ENCODE data around the gene MCF2L.

The MCF2L gene

DNA sequence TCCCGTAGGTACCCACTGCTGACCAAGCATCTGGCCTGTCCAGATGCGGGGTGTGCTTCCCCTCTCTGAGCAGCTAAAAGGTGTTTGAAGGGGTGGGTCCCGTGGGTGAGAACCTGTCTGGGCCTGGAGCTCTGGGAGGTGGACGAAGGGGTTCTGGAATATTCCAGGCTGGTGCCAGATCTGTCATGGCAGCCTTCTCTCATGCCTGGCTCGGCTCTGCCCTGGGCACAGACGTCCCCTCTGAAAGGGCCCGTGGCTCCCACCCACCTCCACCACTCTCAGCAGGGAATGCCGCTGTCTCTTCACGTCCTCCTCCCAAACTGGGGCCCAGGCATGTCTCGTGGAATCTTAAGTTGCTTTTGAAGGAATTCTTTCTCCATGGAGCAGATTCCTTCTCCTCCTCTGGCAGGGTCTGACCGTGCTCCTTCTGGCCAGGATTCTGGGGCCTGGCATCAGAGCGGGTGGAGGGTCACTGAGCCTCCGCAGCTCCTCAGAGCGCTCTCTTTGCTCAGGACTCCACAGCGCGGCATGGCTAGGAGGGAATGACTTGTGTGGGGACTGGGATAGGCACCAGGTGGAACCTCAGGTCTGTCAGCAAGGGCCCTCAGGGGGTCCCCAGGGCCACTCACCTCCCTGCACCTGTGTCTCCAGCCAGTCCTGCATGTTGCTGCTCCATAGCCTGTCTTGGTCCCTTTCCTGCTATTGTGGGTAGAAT lies 5.9 kb upstream of the MCF2L start:
- no peak for DNase-seq (ENCODE audit: low spot score)

DNA sequence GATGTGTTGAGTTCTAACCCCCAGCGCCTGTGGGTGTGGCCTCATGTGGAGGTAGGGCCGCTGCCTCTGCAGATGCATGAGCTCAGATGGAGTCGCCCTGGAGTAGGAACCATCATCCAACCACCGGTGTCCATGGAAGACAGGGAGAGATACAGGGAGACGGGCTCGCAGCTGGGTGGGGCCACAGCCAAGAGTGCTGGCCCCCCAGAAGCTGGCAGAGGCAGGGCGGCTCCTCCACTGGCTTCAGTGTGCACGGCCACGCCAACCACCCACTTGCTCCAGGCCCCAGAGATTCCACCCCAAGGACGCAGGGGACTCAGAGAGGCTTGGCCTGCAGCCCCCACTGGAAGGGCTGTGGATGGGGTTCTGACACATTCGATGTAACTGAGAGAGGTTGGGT lies 5.4 kb upstream of the MCF2L start:
- no peak for DNase-seq (ENCODE audit: low spot score)

DNA sequence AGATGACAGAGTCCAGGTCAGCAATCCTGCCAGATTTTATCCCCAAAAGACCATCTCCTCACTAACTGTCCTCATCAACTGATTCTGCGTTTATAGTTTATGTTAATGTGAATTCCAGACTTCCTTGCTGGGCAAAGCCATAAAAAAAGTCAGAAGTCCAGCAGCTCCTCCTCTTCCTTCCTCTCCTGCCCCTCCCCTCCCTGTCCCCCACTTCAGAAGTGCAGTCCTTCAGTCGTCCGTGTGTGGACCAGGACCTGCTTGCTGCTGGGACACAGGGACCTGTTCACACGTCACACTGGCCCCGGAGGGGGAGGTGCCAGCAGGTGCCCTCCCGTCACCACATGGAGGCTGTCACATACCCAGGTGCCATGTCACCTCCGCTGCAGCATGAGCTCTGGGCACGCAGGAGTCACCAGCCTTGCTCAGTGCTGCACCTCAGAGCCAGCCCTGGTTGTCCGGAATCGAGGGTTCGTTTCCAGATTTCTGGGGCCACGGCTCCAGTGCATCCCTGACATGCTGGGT lies 4.0 kb upstream of the MCF2L start:
- DNase-seq (ENCODE audit: low spot score), result no peak

DNA sequence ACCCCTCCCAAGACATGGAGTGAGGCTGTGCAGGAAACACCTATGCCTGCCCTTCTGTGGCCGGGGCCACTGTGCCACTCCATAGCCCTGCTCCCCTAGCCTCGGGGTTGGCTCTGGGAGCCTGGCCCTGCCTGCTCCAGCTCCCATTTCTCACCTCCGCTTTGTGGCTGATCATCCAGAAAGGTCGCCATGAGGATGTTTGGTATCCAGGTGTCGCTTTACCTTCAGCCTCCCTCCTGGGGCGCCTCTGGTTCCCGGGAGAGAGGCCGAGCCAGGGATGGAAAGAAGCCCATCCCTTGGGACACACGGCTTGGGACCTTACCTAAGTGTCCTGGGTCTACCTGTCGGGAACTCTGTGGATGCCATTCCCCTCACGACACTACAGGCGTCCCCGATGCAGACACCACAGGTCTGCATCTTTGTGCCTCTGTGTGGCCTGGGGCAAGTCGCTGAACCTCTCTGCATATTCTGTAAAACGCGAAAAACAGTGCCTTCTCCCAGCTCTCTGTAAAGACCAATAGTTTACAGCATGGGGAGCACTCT lies 3.4 kb upstream of the MCF2L start:
- DNase-seq (ENCODE audit: low spot score), result no peak

DNA sequence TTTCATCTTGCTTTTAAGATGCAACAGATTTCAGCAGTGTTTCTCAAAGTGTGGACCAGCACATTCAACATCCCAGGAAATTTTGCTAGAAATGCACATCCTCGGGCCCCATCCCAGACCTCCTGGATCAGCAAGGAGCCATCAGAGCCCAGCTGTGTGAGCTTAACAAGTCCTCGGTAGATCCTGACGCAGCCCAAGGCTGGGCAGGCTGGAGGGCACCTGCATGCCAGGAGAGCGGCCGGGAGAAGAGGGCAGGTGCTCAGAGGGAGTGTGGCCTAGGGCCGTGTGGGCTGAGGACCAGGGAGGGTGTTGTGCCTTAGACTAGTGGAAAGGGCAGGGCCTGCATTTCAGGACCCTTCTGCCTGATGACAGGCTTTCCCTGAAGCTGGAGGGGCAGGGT lies 2.2 kb upstream of the MCF2L start:
- DNase-seq (ENCODE audit: low spot score), result no peak

DNA sequence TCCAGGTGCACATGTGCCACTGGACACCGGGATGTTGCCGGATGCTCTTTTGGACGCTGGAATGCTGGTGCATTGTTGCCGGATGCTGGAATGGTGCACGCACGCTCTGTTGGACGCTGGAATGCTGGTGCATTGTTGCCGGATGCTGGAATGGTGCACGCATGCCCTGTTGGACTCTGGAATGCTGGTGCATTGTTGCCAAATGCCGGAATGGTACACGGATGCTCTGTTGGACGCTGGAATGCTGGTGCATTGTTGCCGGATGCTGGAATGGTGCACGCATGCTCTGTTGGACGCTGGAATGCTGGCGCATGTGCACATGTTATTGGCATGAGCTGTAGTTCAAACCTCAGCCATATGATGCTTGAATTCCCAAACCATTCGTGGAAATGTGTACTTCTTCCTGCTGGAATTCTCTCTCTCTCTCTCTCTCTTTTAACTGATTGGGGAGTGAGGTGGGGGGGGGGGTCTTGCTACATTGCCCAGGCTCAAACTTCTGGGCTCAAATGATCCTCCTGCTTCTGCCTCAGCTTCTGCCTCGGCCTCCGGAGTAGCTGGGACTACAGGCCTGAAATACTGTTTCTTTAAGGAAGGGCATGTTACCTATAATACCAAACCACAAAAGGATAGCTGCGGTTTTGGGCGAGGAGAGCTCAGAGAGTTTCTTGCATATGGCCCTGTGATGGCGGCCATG lies 1.2 kb upstream of the MCF2L start:
- DNase-seq (ENCODE audit: low spot score), result no peak

DNA sequence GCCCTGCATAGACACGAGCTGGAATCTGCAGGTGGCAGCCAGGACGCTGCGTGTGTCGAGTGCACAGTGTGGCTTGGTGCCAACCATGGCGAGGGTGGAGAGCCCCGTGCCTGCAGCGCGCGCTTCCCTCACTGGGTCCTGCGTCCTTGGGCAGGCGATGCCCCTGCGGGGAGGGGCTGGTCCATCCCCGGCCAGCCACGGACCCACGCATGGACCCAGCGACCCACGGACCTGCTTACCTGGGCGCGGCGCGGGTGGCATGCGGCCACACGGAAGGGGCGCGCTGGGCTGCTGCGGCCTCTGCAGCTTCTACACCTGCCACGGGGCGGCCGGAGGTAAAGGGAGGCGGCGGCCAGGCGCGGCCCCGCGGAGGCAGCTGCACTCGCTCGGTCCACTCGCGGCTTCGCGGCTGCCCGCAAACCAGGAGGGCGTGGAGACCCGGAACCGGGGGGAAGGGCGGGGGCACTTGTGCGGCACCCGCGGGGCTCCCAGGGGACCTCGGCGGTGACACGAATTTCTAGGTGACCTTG lies 569 bp upstream of the MCF2L start:
- DNase-seq (ENCODE audit: low spot score), result peak; percentile 81

DNA sequence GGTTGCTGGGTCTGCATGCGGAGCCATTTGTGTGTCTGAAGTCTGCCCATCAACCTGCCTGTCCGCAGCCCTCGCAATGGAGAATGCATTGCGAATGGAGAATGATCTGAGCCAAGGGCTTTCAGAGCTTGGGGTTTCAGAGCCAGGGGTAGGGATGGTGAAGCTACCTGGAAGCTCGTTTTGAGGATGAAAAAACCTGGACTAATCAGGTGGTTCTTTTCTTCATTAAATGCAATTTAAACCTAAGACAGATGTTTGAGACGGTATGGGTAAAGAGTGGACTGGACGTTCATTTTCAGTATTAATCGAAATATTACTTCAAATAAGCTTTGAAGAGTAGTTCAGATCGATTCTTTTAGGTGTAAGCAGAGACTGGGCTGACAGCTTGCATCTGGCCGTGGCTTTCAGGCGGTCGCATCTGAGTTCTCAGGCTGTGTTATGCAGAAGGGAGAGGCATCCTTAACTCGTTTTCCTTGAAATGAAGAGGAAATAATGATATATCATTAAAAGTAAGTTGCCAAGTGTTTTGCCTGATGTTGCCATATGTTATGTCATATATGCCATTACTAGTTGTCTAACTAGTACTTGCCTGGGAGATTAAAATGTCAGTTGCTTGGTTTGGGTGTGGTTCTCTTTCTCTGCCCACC lies 801 bp downstream of the MCF2L start:
- DNase-seq (ENCODE audit: low spot score), result peak; percentile 58

DNA sequence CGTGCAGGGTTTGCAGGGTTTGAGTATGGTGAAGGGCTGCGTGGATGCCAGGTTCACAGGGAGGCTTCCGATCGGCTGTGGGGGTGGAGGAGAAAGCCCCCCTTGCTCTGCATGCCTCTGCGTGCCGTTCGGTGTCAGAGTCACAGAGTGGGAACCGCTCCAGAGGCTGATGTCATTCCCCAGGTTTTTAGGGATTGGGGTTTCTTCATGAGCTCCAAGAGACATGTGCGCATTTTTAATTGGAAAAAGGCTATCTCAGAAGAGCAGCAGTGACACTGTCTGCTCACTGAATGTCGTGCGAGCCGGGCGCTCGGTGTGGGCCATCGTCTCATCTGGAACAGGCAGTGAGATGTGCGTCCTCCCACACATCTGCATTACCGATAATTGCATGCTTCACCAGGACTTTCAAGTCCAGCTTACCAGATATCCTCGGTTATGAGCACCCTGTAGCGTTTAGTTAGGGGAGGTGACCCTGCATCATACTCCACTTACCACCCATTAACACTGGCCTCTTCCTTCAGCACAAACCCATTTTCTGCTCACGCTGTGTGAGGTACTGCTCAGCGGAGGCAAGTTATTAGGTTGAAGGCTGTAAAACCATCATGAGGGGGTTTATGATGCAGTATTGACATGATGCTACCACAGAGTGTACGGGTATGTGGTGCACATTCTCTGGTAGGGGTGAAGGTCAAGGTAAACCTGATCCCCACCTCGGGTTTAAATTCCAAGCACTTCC lies 1.7 kb downstream of the MCF2L start:
- DNase-seq (ENCODE audit: low spot score), result no peak

DNA sequence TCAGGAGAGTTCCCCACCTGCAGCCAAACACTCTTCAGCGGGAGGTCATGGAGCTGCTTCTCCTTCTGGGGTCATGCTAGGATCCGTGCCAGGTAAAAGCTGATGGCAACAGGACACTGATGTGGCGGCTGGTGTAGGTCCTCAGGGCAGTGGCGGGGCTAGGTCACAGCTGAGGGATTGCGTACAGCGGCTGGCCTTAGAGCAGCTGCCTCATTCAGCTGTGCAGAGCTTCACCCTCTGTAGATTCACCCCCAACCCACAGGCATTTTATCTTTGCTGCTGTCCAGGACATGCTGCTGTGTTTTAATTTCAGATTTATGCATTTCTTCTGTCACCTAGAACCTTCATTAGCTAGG lies 2.3 kb downstream of the MCF2L start:
- no peak for DNase-seq (ENCODE audit: low spot score)

DNA sequence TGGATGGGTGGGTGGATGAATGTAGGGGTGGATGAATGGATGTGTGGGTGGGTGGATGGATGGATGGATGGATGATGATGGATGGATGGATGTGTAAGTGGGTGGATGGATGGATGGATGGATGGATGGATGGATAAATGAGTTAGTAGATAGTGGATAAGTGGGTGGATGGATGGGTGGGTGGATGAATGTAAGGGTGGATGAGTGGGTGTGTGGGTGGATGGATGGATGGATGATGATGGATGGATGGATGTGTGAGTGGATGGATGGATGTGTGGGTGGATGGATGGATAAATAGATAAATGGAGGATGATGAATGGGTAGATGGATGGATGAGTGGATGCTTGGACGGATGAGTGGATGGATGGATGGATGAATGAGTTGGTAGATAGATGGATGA lies 3.2 kb downstream of the MCF2L start:
- no peak for DNase-seq (ENCODE audit: low spot score)

DNA sequence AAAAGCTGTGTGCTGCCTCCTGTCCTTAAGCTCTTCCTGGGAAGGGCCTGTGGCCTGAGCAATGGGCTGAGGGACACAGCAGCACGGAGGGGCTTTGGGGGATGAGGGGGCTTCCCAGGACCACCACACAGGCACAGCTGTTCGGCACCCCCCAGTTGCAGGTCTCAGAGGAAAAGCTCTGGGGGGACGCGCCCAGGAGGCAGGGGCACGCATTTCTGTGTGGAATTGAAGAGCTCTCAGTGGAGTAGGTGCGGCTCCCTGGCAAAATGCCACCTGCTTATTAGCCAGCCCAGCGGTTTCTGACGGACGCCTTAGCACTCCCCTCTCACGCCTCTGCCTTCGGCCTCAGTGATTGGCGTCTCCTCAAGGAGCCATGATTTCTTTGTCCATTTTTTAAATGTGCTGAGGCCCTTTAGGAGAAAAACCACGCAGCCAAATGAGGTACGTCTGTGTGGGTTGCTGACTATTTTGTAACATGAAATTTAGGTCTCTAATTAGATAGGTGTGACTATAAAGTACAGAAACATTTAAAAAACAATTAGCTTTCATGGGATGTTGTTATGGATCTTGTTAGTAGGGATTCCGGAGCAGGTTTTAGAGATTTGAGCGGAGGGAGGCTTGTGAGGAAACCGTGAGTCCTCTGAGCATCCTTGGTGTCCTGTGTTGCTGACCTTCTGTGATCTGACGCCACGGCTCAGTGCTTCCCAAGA lies 4.0 kb downstream of the MCF2L start:
- no peak for DNase-seq (ENCODE audit: low spot score)

DNA sequence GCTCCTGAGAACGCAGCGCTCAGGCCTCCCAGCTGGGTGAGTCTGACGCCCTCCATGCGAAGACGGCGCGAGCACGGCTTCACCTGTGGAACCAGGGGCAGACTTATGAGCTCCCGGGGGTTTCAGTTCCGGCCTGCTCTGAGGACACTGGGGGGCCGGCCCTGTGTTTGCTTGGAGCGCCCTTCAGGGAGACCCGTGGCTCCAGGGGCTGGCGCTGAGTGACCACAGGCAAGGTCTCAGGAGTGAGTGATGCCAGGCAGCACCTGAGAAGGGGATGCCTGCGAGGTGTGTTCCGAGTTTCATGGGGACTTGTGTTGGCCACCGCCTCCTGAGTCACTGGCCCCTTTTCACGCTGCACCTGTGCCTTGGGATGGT lies 4.5 kb downstream of the MCF2L start:
- no peak for DNase-seq (ENCODE audit: low spot score)

DNA sequence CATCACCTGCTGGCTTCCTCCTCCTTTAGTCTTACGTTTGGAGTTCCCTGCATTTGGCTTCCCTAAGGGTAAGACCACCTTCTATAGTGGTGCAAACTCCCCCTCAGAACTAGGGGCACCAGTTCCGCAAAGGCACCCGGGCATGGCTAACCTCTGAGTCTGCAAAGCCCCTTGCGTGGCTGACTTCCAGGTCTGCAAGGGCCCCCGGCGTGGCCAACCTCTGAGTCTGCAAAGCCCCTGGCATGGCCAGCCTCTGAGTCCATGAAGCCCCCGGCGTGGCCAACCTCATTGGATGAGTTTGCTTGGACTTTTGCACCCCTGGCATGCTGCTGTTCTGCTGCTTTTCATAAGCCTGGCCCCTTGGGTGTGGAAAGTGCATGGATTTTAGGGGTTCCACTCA lies 5.1 kb downstream of the MCF2L start:
- DNase-seq (ENCODE audit: low spot score), result no peak

DNA sequence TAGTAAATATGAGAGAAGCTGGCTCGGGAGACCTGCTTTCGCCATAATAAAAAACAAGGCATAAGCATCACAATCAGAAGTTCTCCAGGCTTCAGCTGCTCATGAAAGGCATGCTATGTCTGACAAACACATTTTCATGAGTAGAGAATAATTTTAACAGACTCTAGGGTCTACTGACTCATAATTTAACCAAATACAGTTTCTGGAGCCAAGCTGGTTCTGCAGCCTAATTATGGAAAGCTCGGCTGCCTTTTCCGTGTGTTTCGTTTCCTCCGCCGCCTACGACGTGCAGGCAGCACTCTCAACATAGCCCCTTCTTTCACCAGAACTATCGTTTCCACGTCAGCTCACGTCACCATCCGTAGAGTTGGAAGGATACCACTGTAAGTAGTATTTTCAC lies 5.7 kb downstream of the MCF2L start:
- DNase-seq (ENCODE audit: low spot score), result no peak

DNA sequence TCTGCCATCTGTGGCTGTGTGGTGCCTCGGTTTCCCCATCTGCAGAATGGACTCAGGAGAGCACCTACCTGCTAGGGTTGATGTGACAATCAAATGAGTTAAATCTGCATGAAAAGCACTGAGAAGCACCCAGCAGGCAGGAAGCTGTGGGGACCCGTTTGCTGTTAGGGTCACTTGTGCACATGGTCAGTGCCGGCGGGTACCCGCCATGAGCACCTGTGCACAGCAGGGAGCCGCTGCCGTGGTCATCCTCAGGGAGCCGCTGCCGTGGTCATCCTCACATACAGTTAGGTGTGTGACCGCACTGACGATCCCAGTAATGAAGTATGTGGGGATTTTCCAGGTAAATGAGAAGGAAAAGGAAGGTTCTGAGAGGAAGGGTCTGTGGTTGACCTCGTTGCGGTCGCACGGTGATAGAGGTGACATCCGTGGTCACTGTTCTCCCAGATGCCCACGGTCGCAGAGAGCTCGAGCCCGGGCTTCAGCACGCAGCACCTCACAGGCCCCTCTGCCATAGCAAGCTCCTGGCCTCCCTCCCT lies 6.5 kb downstream of the MCF2L start:
- no peak for DNase-seq (ENCODE audit: low spot score)

DNA sequence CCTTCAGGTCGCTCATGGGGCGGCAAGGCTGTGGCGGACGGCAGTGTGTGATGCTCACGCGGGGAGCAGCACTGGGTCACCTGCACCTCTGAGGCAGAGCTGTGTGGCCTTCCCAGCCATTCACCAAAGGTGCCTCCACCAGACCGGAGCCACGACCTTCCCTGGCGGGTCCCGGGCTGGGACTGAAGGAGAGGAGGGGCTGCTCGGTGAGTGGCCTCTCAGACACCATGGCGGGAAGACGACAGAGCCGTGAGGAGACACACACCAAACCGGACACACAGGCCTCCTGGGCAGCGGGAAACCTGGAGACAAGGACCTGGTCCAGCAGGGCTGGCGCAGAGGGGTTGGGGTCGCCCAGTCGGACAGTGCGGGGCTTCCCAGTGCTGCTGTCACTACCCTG lies 7.5 kb downstream of the MCF2L start:
- DNase-seq (ENCODE audit: low spot score), result no peak

DNA sequence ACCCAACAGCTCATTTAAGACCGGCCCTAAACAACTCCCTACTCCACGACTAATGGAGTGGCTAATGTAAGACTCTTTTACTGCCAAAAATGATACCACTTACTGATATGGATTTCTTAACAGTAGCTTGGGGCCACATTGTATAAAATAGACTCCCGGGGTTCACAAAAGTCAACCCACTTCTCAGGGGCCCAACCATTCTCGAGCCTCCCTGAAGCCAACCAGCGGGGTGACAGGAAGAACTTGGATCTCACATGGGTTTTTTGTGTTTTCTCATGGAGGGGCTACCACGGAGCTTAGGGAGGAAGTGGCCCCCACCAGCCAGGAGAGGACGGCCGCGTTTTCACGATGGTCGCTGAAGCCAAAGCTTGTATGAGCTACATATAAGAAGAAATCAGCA lies 8.1 kb downstream of the MCF2L start:
- no peak for DNase-seq (ENCODE audit: low spot score)

DNA sequence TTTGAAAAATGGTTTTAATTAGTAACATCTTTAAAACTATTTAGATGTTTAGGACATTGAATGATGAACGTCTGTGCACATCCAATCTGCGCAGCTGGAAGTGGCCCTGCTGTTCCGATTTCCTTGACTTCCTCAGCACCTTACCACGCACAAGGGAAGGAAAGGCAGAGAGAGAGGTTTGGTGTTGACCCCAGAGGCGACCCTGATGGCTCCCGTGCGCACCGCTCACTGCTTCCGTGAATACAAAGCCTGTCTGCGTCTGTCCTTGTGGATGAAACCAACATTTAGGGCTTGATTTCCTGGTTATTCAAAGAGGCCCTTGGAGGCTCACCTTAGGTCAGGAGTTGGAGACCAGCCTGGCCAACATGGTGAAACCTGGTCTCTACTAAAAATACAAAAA lies 8.5 kb downstream of the MCF2L start:
- no peak for DNase-seq (ENCODE audit: low spot score)

DNA sequence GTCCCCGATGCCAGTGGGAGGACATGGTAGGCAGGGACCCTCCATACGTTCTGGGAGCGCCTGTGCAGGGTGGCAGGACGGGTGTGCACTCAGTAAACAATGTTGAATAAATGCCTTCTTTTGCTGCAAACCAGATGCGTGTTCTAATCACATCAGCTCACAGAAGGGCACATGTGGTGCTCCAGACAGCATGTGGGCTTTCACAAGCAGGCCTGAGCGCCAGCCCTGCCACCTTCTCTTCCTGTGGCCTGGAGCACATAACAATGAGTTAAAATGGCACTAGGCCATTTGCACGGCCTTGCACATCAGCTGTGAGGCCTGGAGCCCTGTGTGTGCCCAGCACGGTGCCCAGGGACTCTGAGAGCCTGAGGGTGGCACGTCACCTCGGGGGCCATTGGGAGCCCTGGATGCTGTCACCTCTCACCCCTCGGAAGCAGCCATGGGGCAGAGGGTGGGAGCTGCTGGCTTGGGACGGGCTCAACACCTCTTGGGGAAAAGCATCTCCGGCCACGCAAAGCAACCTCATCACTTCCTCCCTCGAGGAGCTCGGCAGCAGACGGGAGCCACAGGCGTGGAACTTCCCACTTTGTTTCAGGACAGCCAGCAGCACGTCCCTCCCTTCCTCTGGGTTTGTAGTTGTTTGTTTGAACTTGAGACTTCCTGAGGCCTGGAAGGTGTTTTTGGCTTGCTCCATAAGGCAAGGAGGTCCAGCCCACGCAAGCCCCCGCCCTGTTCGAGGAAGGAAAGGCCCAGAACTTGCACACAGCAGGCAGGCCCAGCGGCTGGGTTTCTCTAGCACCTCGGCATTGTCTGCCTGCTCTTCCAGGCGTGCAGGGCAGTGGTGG lies 9.8 kb downstream of the MCF2L start:
- DNase-seq (ENCODE audit: low spot score), result no peak
